ENCODE results near the gene SNRNP27. TPM values are rescaled to one million over a fixed set of nuclear protein-coding genes. Genes with fewer than 3 reads are reported as not detected.

SNRNP27 gene
- total and polyA plus RNA-seq, 9 of the 15 experiments (the other 6 are each of a cell fraction or from before 2014, with no cell fraction given), result 29.2 to 102 (median 65.7) TPM

GRCh38 chr2:69933839-69934613 is 40.3 kb downstream of the SNRNP27 start:
- peak; percentile 87 for ATAC-seq
- H3K27ac ChIP-seq (ENCODE audit: extremely low read depth, low read depth, low read length), result peak overlapping the region; percentile 71
- no peaks in the 10 kb centered on the region for H4K20me1 ChIP-seq (replicated peaks; ENCODE audit: control insufficient read depth, insufficient read depth, low read length)
- no peak overlapping the region for H3K4me3 ChIP-seq
- H3K79me2 ChIP-seq (ENCODE audit: control insufficient read depth, insufficient read depth, low read length), result peaks cover 21% of the 10 kb centered on the region; the same call in 2 of the 3 replicates
- 5% methylated on average over 4 of the region's 4 CpGs for whole genome bisulfite sequencing (ENCODE audit: insufficient coverage, low coverage, missing lambda C conversion rate)
- H3K9me3 ChIP-seq (replicated peaks; ENCODE audit: control insufficient read depth, insufficient read depth, low read depth, low read length), result no peaks in the 10 kb centered on the region
- H3K27me3 ChIP-seq (ENCODE audit: control insufficient read depth in 2 of 2, insufficient read depth in 2 of 2, low read length in 2 of 2), result no peaks in the 10 kb centered on the region
- peak overlapping the region; percentile 58 for H3K4me2 ChIP-seq (ENCODE audit: insufficient read depth, low read length)
- H3K36me3 ChIP-seq (ENCODE audit: control insufficient read depth, insufficient read depth, low read length), result peaks cover 81% of the 10 kb centered on the region
- DNase-seq (ENCODE audit: extremely low read depth in 1 of 4, low spot score in 3 of 4), result peak; percentile 35 to 75 (median 60)
- BruUV-seq (replicated peaks), result no TSS peak
- ChIA-PET CTCF (ENCODE audit: low intra/inter-chr PET ratio) (no interaction called here), POLR2A (interaction anchor here (0.6 to 8.8 kb wide), 11 partner anchors 13 to 839 kb away, joined by 3 to 107 read pairs (median 3); partner anchors contain the start of genes MXD1 and SNRPG)
- peaks cover 4 to 26% of the 10 kb centered on the region in 2 experiments; a peak in 3 of 5 replicates for H3K4me1 ChIP-seq (replicated peaks in 1 of 2; ENCODE audit: control insufficient read depth in 2 of 2, insufficient read depth in 2 of 2, low read length in 2 of 2)
- FAIRE-seq, result peak; percentile 68
- peak overlapping the region; percentile 3; the same call in 1 of the 2 replicates for H2AFZ ChIP-seq (ENCODE audit: low read depth, low read length)
- intact Hi-C loops (cut with micrococcal nuclease) (loop anchor here (5.0 kb wide), 3 partner anchors 43 to 208 kb away; no protein-coding TSS in a partner anchor), in situ Hi-C loops (cut with MboI) (no loop called here)
- H3K9me1 ChIP-seq (ENCODE audit: control insufficient read depth, insufficient read depth, low read length), result peaks cover 6% of the 10 kb centered on the region
- peak overlapping the region in 1 of 2 experiments; percentile 51; a peak in 2 of 4 replicates for H3K9ac ChIP-seq (ENCODE audit: insufficient read depth in 1 of 2, low read depth in 2 of 2, low read length in 2 of 2)
- TF ChIP-seq ZNF133 (CRISPR knock-in tag; IDR thresholded peaks at IDR 0.05), result no peak
- TF ChIP-seq ZNF24 (IDR thresholded peaks at IDR 0.05), result 0 out of 2 replicates have a peak, but pooled peaks have one; percentile 45
- TF ChIP-seq ZNF639 (CRISPR knock-in tag; conservative IDR thresholded peaks at IDR 0.05 in 1 of 2, IDR thresholded peaks at IDR 0.05 in 1 of 2), result peak in 1 of 2 experiments; percentile 25; a peak in 1 of 4 replicates
- no peak for TF ChIP-seq PTBP1 (IDR thresholded peaks at IDR 0.05; ENCODE audit: low read depth, low read length)
- no peak for TF ChIP-seq ZFP30 (CRISPR knock-in tag; IDR thresholded peaks at IDR 0.05; ENCODE audit: borderline replicate concordance)
- peak; percentile 77; the same call in 1 of the 2 replicates for TF ChIP-seq HDAC2 (IDR thresholded peaks at IDR 0.05)
- TF ChIP-seq EP300 (IDR thresholded peaks at IDR 0.05; ENCODE audit: low read length), result peak; percentile 78
- TF ChIP-seq ZNF76 (CRISPR knock-in tag; IDR thresholded peaks at IDR 0.05; ENCODE audit: borderline replicate concordance), result no peak
- peak; percentile 66 for TF ChIP-seq NEUROD1 (IDR thresholded peaks at IDR 0.05; ENCODE audit: borderline replicate concordance, low read depth, low read length, partially characterized antibody)
- TF ChIP-seq AFF4 (CRISPR knock-in tag; IDR thresholded peaks at IDR 0.05), result 0 out of 2 replicates have a peak, but pooled peaks have one; percentile 49
- 0 out of 4 replicates have a peak, but pooled peaks of 1 of the 2 experiments have one; percentile 53 for TF ChIP-seq MLLT1 (IDR thresholded peaks at IDR 0.05)
- peak; percentile 71; the same call in 1 of the 2 replicates for TF ChIP-seq MAFK (IDR thresholded peaks at IDR 0.05; ENCODE audit: low read length)
